ENCODE measurements around the gene PCDHA6.
A peak's percentile ranks its signal among the peaks of the same experiment; 100 is the strongest.
"Not testable (repeated sequence)": the region's sequence is repeated elsewhere in the genome, so short reads cannot be mapped to it uniquely, and the experiment has no call there.

PCDHA6 gene

DNA sequence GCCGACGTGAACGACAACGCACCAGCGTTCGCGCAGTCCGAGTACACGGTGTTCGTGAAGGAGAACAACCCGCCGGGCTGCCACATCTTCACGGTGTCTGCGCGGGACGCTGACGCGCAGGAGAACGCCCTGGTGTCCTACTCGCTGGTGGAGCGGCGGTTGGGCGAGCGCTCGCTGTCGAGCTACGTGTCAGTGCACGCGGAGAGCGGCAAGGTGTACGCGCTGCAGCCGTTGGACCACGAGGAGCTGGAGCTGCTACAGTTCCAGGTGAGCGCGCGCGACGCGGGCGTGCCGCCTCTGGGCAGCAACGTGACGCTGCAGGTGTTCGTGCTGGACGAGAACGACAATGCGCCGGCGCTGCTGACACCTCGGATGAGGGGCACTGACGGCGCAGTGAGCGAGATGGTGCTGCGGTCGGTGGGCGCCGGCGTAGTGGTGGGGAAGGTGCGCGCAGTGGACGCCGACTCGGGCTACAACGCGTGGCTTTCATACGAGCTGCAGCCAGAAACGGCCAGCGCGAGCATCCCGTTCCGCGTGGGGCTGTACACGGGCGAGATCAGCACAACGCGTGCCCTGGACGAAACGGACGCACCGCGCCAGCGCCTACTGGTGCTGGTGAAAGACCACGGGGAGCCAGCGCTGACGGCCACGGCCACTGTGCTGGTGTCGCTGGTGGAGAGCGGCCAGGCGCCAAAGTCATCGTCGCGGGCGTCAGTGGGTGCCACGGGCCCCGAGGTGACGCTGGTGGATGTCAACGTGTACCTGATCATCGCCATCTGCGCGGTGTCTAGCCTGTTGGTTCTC lies 22.3 kb downstream of the PCDHA6 start:
- not testable (repeated sequence) for H3K36me3 ChIP-seq (ENCODE audit: control insufficient read depth, insufficient read depth, low read length, severe bottlenecking); H3K9me3 ChIP-seq (ENCODE audit: control insufficient read depth, low read length); H3K9ac ChIP-seq (ENCODE audit: low read length); DNase-seq (ENCODE audit: low read depth); H3K4me3 ChIP-seq (ENCODE audit: low read length); H3K27me3 ChIP-seq (replicated peaks; ENCODE audit: control insufficient read depth, insufficient read depth, low read length); H3K4me1 ChIP-seq (ENCODE audit: control insufficient read depth, insufficient read depth, low read length)

DNA sequence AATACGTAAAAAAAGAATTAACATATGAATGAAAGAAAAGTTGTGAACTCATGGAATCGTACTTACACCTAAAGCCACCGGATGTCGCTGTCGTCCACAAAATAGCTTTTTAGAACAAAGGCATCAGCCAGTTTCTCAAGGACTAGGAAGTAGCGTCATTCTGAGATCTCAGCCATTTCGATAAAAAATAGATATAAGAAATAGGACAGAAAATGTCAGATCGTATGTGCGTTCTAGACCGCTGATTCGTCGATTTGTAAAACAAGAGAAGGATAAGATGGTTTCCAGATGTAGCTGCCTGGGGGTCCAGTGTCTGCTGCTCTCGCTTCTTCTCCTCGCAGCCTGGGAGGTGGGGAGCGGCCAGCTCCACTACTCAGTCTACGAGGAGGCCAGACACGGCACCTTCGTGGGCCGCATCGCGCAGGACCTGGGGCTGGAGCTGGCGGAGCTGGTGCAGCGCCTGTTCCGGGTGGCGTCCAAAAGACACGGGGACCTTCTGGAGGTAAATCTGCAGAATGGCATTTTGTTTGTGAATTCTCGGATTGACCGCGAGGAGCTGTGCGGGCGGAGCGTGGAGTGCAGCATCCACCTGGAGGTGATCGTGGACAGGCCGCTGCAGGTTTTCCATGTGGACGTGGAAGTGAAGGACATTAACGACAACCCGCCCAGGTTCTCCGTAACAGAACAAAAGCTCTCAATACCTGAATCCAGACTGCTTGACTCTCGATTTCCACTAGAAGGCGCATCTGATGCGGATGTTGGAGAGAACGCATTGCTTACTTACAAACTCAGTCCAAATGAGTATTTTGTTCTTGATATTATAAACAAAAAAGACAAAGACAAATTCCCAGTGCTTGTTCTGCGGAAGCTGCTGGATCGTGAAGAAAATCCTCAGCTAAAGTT lies 28.3 kb downstream of the PCDHA6 start, which contains the start of gene PCDHA10:
Gene PCDHA10, plus strand, starts transcription at position 126 of the 903 bp plus-strand sequence. Its CDS starts 152 bp downstream, at position 278.
- DNase-seq (ENCODE audit: low read depth): no peak
- H3K4me1 ChIP-seq (ENCODE audit: control insufficient read depth, insufficient read depth, low read length): no peaks in the 10 kb centered on the region
- peaks cover 3% of the 10 kb centered on the region for H3K9me3 ChIP-seq (ENCODE audit: control insufficient read depth, low read length)
- no peak within 1 kb of the TSS for H3K4me3 ChIP-seq (ENCODE audit: low read length)
- H3K27me3 ChIP-seq (replicated peaks; ENCODE audit: control insufficient read depth, insufficient read depth, low read length): no peaks in the 10 kb centered on the region
- no peak within 1 kb of the TSS for H3K9ac ChIP-seq (ENCODE audit: low read length)
- no peaks in the 10 kb centered on the region for H3K36me3 ChIP-seq (ENCODE audit: control insufficient read depth, insufficient read depth, low read length, severe bottlenecking)

DNA sequence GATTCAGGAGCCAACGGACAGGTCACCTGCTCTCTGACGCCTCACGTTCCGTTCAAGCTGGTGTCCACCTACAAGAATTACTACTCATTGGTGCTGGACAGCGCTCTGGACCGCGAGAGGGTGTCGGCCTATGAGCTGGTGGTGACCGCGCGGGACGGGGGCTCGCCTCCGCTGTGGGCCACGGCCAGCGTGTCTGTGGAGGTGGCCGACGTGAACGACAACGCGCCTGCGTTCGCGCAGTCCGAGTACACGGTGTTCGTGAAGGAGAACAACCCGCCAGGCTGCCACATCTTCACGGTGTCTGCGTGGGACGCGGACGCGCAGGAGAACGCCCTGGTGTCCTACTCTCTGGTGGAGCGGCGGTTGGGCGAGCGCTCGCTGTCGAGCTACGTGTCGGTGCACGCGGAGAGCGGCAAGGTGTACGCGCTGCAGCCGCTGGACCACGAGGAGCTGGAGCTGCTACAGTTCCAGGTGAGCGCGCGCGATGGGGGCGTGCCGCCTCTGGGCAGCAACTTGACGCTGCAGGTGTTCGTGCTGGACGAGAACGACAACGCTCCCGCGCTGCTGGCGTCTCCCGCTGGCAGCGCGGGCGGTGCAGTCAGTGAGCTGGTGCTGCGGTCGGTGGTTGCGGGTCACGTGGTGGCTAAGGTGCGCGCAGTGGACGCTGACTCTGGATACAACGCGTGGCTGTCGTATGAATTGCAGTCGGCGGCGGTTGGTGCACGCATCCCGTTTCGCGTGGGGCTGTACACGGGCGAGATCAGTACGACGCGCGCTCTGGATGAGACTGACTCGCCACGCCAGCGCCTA lies 29.6 kb downstream of the PCDHA6 start:
- H3K4me3 ChIP-seq (ENCODE audit: low read length): no peak overlapping the region
- no peaks in the 10 kb centered on the region for H3K27me3 ChIP-seq (replicated peaks; ENCODE audit: control insufficient read depth, insufficient read depth, low read length)
- H3K4me1 ChIP-seq (ENCODE audit: control insufficient read depth, insufficient read depth, low read length): no peaks in the 10 kb centered on the region
- H3K9me3 ChIP-seq (ENCODE audit: control insufficient read depth, low read length): peaks cover 15% of the 10 kb centered on the region
- H3K36me3 ChIP-seq (ENCODE audit: control insufficient read depth, insufficient read depth, low read length, severe bottlenecking): no peaks in the 10 kb centered on the region
- no peak overlapping the region for H3K9ac ChIP-seq (ENCODE audit: low read length)
- no peak for DNase-seq (ENCODE audit: low read depth)

DNA sequence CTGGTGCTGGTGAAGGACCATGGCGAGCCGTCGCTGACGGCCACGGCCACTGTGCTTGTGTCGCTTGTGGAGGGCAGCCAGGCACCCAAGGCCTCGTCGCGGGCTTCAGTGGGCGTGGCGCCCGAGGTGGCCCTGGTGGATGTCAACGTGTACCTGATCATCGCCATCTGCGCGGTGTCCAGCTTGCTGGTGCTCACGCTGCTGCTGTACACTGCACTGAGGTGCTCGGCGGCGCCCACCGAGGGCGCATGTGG lies 30.2 kb downstream of the PCDHA6 start:
- Histone ChIP-seq H3K4me3 (ENCODE audit: low read length) (no peak overlapping the region), H3K9me3 (ENCODE audit: control insufficient read depth, low read length) (peaks cover 19% of the 10 kb centered on the region)

DNA sequence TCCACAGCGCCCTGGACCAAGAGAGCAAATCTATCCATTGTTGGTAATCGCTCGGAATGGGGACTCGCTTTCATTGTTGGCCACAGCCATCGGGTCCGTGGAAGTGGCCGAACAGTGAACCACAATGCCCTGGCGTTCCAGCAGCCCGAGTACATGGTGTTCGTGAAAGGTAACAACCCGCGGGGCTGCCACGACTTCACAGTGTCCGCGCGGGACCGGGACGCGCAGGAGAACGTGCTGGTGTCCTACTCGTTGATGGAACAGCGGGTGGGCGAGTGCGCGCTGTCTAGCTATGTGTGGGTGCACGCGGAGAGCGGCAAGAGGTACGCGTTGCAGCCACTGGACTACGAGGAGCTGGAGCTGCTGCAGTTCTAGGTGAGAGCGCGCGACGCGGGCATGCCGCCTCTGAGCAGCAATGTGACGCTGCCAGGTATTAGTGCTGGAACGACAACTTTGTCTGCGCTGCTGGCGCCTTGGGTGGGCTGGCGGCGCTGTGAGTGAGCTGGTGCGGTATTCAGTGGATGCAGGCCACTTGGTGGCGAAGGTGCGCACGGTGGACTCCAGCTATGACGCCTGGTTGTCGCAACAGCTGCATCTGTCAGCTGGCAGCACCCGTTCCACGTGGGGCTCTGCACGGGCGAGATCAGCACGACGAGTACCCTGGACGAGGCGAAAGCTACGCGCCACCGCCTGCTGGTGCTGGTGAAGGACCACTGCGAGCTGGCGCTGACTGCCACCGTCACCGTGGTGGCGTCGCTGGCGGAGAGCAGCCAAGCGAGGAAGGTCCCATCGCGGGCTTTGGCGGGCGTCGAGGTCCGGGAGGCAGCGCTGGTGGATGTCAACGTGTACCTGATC lies 34.9 kb downstream of the PCDHA6 start:
- no peak for DNase-seq (ENCODE audit: low read depth)
- Histone ChIP-seq H3K36me3 (ENCODE audit: control insufficient read depth, insufficient read depth, low read length, severe bottlenecking) (no peaks in the 10 kb centered on the region), H3K27me3 (replicated peaks; ENCODE audit: control insufficient read depth, insufficient read depth, low read length) (no peaks in the 10 kb centered on the region), H3K4me3 (ENCODE audit: low read length) (no peak overlapping the region), H3K4me1 (ENCODE audit: control insufficient read depth, insufficient read depth, low read length) (no peaks in the 10 kb centered on the region), H3K9me3 (ENCODE audit: control insufficient read depth, low read length) (peaks cover 29% of the 10 kb centered on the region), H3K9ac (ENCODE audit: low read length) (no peak overlapping the region)

More for the DNA sequence above, 30.2 kb downstream of the PCDHA6 start:
- Histone ChIP-seq H3K36me3 (ENCODE audit: control insufficient read depth, insufficient read depth, low read length, severe bottlenecking) (no peaks in the 10 kb centered on the region), H3K4me1 (ENCODE audit: control insufficient read depth, insufficient read depth, low read length) (no peaks in the 10 kb centered on the region), H3K9ac (ENCODE audit: low read length) (no peak overlapping the region), H3K27me3 (replicated peaks; ENCODE audit: control insufficient read depth, insufficient read depth, low read length) (no peaks in the 10 kb centered on the region)
- no peak for DNase-seq (ENCODE audit: low read depth)

DNA sequence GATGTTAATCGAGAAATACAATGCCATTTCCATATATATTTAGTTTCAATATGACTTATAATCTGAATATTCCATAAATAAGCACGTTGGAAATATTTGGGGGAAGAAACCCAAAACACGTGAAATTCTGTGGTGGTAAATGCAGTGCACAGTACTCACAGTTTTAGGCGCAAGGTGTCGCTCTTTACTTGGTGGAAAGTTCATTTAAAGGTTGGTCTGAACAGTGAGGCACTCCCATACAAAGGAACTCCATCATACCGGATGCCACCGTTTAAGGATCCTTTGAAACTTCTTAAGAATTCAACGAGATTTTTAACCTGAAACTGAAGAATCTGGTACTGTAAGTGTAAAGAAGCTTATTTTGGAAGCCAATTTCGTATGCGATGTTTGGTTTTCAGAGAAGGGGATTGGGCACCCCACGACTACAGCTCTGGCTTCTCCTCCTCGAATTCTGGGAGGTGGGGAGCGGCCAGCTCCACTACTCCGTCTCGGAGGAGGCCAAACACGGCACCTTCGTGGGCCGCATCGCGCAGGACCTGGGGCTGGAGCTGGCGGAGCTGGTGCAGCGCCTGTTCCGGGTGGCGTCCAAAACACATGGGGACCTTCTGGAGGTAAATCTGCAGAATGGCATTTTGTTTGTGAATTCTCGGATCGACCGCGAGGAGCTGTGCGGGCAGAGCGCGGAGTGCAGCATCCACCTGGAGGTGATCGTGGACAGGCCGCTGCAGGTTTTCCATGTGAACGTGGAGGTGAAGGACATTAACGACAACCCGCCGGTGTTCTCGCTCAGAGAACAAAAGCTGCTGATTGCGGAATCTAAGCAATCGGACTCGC lies 41.2 kb downstream of the PCDHA6 start, which contains the start of gene PCDHA11:
Gene PCDHA11, plus strand, starts transcription at position 237 of the 834 bp plus-strand sequence. Its CDS starts 147 bp downstream, at position 384.
- no peaks in the 10 kb centered on the region for H3K36me3 ChIP-seq (ENCODE audit: control insufficient read depth, insufficient read depth, low read length, severe bottlenecking)
- H3K4me3 ChIP-seq (ENCODE audit: low read length): no peak within 1 kb of the TSS
- H3K9ac ChIP-seq (ENCODE audit: low read length): no peak within 1 kb of the TSS
- DNase-seq (ENCODE audit: low read depth): peak; percentile 8
- peaks cover 30% of the 10 kb centered on the region for H3K9me3 ChIP-seq (ENCODE audit: control insufficient read depth, low read length)
- no peaks in the 10 kb centered on the region for H3K27me3 ChIP-seq (replicated peaks; ENCODE audit: control insufficient read depth, insufficient read depth, low read length)
- no peaks in the 10 kb centered on the region for H3K4me1 ChIP-seq (ENCODE audit: control insufficient read depth, insufficient read depth, low read length)

DNA sequence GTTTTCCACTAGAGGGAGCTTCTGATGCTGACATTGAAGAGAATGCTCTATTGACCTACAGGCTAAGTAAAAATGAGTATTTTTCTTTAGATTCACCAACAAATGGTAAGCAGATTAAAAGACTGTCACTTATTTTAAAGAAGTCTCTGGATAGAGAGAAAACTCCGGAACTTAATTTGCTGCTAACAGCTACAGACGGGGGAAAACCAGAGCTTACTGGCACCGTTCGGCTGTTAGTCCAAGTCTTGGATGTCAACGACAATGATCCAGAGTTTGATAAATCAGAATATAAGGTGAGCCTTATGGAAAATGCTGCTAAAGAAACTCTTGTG lies 41.8 kb downstream of the PCDHA6 start:
- Histone ChIP-seq H3K36me3 (ENCODE audit: control insufficient read depth, insufficient read depth, low read length, severe bottlenecking) (no peaks in the 10 kb centered on the region), H3K4me3 (ENCODE audit: low read length) (no peak overlapping the region), H3K9me3 (ENCODE audit: control insufficient read depth, low read length) (peaks cover 24% of the 10 kb centered on the region)

DNA sequence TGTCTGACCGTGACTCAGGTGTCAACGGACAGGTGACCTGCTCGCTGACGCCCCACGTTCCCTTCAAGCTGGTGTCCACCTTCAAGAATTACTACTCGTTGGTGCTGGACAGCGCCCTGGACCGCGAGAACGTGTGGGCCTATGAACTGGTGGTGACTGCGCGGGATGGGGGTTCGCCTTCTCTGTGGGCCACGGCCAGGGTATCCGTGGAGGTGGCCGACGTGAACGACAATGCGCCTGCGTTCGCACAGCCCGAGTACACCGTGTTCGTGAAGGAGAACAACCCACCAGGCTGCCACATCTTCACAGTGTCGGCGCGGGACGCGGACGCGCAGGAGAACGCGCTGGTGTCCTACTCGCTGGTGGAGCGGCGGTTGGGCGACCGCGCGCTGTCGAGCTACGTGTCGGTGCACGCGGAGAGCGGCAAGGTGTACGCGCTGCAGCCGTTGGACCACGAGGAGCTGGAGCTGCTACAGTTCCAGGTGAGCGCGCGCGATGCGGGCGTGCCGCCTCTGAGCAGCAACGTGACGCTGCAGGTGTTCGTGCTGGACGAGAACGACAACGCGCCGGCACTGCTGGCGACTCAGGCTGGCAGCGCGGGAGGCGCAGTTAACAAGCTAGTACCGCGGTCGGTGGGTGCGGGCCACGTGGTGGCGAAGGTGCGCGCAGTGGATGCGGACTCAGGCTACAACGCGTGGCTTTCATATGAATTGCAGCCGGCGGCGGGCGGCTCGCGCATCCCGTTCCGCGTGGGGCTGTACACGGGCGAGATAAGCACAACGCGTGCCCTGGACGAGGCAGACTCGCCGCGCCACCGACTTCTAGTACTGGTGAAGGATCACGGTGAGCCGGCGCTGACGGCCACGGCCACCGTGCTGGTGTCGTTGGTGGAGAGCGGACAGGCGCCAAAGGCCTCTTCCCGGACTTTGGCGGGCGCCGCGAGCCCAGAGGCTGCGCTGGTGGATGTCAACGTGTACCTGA lies 42.8 kb downstream of the PCDHA6 start:
- DNase-seq (ENCODE audit: low read depth): no peak
- H3K4me3 ChIP-seq (ENCODE audit: low read length): no peak overlapping the region
- no peaks in the 10 kb centered on the region for H3K36me3 ChIP-seq (ENCODE audit: control insufficient read depth, insufficient read depth, low read length, severe bottlenecking)
- no peak overlapping the region for H3K9ac ChIP-seq (ENCODE audit: low read length)
- no peaks in the 10 kb centered on the region for H3K27me3 ChIP-seq (replicated peaks; ENCODE audit: control insufficient read depth, insufficient read depth, low read length)
- H3K4me1 ChIP-seq (ENCODE audit: control insufficient read depth, insufficient read depth, low read length): no peaks in the 10 kb centered on the region
- peaks cover 22% of the 10 kb centered on the region for H3K9me3 ChIP-seq (ENCODE audit: control insufficient read depth, low read length)

More for the DNA sequence above, 41.8 kb downstream of the PCDHA6 start:
- Histone ChIP-seq H3K27me3 (replicated peaks; ENCODE audit: control insufficient read depth, insufficient read depth, low read length) (no peaks in the 10 kb centered on the region), H3K9ac (ENCODE audit: low read length) (no peak overlapping the region), H3K4me1 (ENCODE audit: control insufficient read depth, insufficient read depth, low read length) (no peaks in the 10 kb centered on the region)
- DNase-seq (ENCODE audit: low read depth): no peak

Data from adipocyte (in vitro differentiated cells).